Skeletal muscle satellite cell (primary cell): Measurements from ENCODE around the gene TRIM29.

Source experiments
- H3K27me3 ChIP-seq: 2 replicates; pipeline ENCODE4 v1.7.0; 2013; ENCODE audit warnings: low read length; ENCODE audit not compliant: control insufficient read depth, insufficient read depth
- H3K36me3 ChIP-seq: 2 replicates; pipeline ENCODE4 v1.7.0; 2013; ENCODE audit warnings: mild to moderate bottlenecking, control low read depth, low read length; ENCODE audit not compliant: insufficient read depth
- H3K4me1 ChIP-seq: 2 replicates; pipeline ENCODE4 v1.7.0; 2013; ENCODE audit warnings: low read length; ENCODE audit not compliant: control insufficient read depth, insufficient read depth
- H3K4me2 ChIP-seq: 2 replicates; pipeline ENCODE4 v1.7.0; 2013; ENCODE audit warnings: mild to moderate bottlenecking, low read length
- H3K4me3 ChIP-seq: 2 replicates; pipeline ENCODE4 v1.7.0; 2013; ENCODE audit warnings: low read length
- H3K9ac ChIP-seq: 2 replicates; pipeline ENCODE4 v1.7.0; 2013; ENCODE audit warnings: mild to moderate bottlenecking, low read depth, low read length, moderate library complexity
- H3K9me3 ChIP-seq: replicated peaks from 2 replicates; pipeline ENCODE4 v1.7.0; 2013; ENCODE audit warnings: mild to moderate bottlenecking, control low read depth, low read length

TRIM29 gene

GRCh38 chr11:120078397-120078796, 59.5 kb downstream of the TRIM29 start:
- no peaks in the 10 kb centered on the region for H3K9me3 ChIP-seq
- H3K4me1 ChIP-seq = no peaks in the 10 kb centered on the region
- no peak overlapping the region for H3K9ac ChIP-seq
- H3K27me3 ChIP-seq = peaks cover 24% of the 10 kb centered on the region
- H3K4me2 ChIP-seq = no peak overlapping the region
- no peaks in the 10 kb centered on the region for H3K36me3 ChIP-seq
- no peak overlapping the region for H3K4me3 ChIP-seq

GRCh38 chr11:120074076-120074475, 63.8 kb downstream of the TRIM29 start:
- Histone ChIP-seq H3K27me3 (peaks cover 31% of the 10 kb centered on the region), H3K4me3 (no peak overlapping the region), H3K9me3 (no peaks in the 10 kb centered on the region), H3K9ac (no peak overlapping the region), H3K4me1 (no peaks in the 10 kb centered on the region), H3K36me3 (no peaks in the 10 kb centered on the region), H3K4me2 (no peak overlapping the region)

DNA sequence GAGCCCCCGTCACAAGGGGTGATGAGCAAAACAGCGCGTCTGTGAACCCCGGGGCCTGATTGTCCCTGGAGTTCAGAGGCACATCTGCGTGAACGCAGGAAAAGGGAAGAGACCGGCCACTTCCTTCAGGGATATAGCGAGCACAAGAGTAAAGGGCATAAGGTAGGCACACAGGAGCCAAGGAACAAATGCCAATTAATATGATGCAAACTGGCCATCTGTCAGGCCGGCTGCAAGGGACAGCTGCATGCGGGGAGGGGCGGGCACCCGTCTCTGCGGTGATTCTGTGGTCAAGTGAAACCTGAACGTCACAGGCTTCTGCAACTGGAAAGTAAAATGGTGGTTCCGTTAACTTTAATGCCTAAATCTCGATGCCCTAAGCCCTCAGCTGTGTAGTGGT, 64.7 kb downstream of the TRIM29 start:
- no peaks in the 10 kb centered on the region for H3K4me1 ChIP-seq
- no peak overlapping the region for H3K4me2 ChIP-seq
- H3K9ac ChIP-seq = no peak overlapping the region
- no peaks in the 10 kb centered on the region for H3K9me3 ChIP-seq
- H3K4me3 ChIP-seq = no peak overlapping the region
- no peaks in the 10 kb centered on the region for H3K36me3 ChIP-seq
- peaks cover 24% of the 10 kb centered on the region for H3K27me3 ChIP-seq

DNA sequence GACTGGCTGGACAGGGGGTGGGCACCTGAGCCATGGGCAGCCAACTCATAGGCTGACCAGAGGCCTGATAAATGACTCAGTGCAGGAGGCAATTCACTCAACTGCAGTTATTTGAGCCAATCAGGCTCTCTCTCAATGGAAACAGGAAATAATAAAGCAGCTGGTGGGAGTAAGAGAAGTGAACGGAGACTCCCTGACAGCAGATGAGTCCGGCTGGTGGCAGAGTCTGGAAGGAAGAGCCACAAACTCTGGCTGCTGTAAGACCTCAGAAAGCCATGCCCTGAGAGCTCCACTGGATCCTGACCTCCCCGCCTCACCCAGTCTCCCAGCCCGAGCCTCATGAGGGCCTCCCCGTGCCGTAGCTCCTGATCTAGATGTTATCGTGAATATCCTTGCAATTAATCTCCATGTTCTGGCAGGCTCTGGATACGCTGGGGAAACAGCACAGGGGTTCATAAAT, 69.8 kb downstream of the TRIM29 start:
- Histone ChIP-seq H3K27me3 (peaks cover 38% of the 10 kb centered on the region), H3K9ac (no peak overlapping the region)

DNA sequence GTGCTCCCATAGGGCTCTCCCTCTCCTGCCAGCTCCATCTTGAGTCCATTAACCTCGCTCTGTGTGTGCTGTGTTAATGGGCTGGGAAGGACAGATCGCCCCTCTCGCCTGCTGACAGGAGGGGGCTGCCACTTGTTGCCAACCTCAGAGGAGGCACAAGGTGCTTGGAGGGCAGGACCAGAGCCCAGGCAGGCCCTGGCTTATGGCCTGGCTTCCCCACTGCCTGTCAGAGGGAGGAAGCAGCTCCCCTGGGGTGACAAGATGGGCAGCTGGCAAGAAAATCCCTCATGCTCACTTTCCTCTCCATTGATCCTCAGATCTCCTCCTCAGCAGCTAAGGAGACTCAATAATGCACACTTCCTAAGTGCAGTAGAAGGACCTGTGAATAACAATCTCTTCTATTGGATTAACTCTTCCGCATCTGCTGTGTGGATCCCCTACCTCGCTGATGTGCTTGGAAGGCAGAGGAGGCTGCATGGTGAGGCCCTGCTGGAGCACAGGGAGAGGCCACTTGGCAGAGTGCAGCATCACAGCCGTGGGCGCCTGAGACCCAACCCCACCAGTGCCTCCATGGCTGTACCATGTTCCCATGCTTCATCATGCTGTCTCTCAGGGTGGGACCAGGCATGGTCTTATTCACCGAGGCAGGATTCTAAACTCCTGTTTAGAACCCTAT, 70.3 kb downstream of the TRIM29 start:
- no peak overlapping the region for H3K9ac ChIP-seq
- H3K4me1 ChIP-seq = no peaks in the 10 kb centered on the region
- H3K27me3 ChIP-seq = peaks cover 36% of the 10 kb centered on the region
- H3K4me3 ChIP-seq = no peak overlapping the region
- H3K36me3 ChIP-seq = no peaks in the 10 kb centered on the region
- no peak overlapping the region for H3K4me2 ChIP-seq
- H3K9me3 ChIP-seq = no peaks in the 10 kb centered on the region

More for the DNA sequence above, 69.8 kb downstream of the TRIM29 start:
- Histone ChIP-seq H3K4me2 (no peak overlapping the region), H3K4me3 (no peak overlapping the region), H3K9me3 (no peaks in the 10 kb centered on the region), H3K4me1 (no peaks in the 10 kb centered on the region), H3K36me3 (no peaks in the 10 kb centered on the region)

DNA sequence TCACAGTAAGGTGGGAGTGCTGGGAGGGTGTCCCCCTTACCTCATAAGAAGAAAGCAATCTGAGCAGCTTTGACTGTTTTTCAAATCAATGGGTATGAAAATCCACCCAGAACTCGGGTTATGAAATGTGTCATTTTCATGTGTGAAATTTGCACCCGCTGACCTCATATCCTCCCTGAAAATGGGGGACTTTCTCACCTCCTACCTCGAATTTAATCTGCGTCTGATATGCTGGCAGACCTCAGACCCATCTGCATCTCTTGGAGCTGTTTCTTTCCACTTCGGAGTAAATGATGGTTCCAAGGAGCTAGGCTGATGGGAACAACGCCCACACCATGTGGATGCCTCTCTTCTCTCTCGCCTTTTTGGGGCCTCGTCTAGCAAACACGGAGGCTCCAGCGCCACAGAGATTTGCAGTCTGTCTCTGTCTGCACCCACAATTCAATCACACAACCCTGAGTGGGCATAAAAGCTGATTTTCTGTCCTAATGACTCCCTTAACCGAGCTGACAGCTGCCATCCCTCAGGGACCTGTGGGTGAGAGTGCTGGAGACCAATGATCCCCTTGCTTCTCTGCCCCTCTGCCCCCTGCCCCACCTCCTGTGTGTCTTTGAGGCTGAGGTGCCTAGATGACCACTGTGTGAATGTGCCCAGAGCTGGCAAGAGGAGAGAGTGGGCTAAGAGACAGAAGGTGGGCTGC, 71.0 kb downstream of the TRIM29 start:
- Histone ChIP-seq H3K27me3 (peaks cover 29% of the 10 kb centered on the region), H3K36me3 (no peaks in the 10 kb centered on the region)

GRCh38 chr11:120065876-120066275, 72.0 kb downstream of the TRIM29 start:
- Histone ChIP-seq H3K4me3 (no peak overlapping the region), H3K27me3 (peaks cover 29% of the 10 kb centered on the region), H3K9ac (no peak overlapping the region), H3K4me2 (no peak overlapping the region), H3K9me3 (no peaks in the 10 kb centered on the region), H3K36me3 (no peaks in the 10 kb centered on the region), H3K4me1 (no peaks in the 10 kb centered on the region)

More for the DNA sequence above, 71.0 kb downstream of the TRIM29 start:
- H3K9ac ChIP-seq = no peak overlapping the region
- no peak overlapping the region for H3K4me2 ChIP-seq
- H3K4me3 ChIP-seq = no peak overlapping the region
- no peaks in the 10 kb centered on the region for H3K9me3 ChIP-seq
- no peaks in the 10 kb centered on the region for H3K4me1 ChIP-seq

- no peak overlapping the region for H3K4me3 ChIP-seq
- no peaks in the 10 kb centered on the region for H3K4me1 ChIP-seq
- no peaks in the 10 kb centered on the region for H3K36me3 ChIP-seq
- no peaks in the 10 kb centered on the region for H3K9me3 ChIP-seq
- no peak overlapping the region for H3K4me2 ChIP-seq
- peaks cover 29% of the 10 kb centered on the region for H3K27me3 ChIP-seq
- H3K9ac ChIP-seq = no peak overlapping the region
These were observed 72.7 kb downstream of the TRIM29 start for GRCh38 chr11:120065176-120065575.

- H3K4me1 ChIP-seq = no peaks in the 10 kb centered on the region
- H3K4me3 ChIP-seq = no peak overlapping the region
- H3K9ac ChIP-seq = no peak overlapping the region
- H3K27me3 ChIP-seq = peaks cover 33% of the 10 kb centered on the region
- no peak overlapping the region for H3K4me2 ChIP-seq
- no peaks in the 10 kb centered on the region for H3K9me3 ChIP-seq
- no peaks in the 10 kb centered on the region for H3K36me3 ChIP-seq
These were observed 73.6 kb downstream of the TRIM29 start for GRCh38 chr11:120064341-120064740.

- Histone ChIP-seq H3K9ac (no peak overlapping the region), H3K4me2 (no peak overlapping the region), H3K4me3 (no peak overlapping the region), H3K4me1 (no peaks in the 10 kb centered on the region), H3K36me3 (no peaks in the 10 kb centered on the region), H3K27me3 (peaks cover 37% of the 10 kb centered on the region), H3K9me3 (no peaks in the 10 kb centered on the region)
These were observed 74.1 kb downstream of the TRIM29 start for GRCh38 chr11:120063686-120064340.

- Histone ChIP-seq H3K4me2 (no peak overlapping the region), H3K4me3 (no peak overlapping the region), H3K27me3 (peaks cover 37% of the 10 kb centered on the region), H3K36me3 (no peaks in the 10 kb centered on the region), H3K4me1 (no peaks in the 10 kb centered on the region), H3K9me3 (no peaks in the 10 kb centered on the region), H3K9ac (no peak overlapping the region)
These were observed 75.4 kb downstream of the TRIM29 start for GRCh38 chr11:120062561-120062930.
